Testis (tissue), 3 donors: ENCODE data around the gene SERGEF. TPM values are rescaled to one million over a fixed set of nuclear protein-coding genes. Genes with fewer than 3 reads are reported as not detected.

Source experiments
- DNase-seq: peaks from one replicate; pipeline ENCODE4 v3.0.0-alpha.2; 2019
- H3K27ac ChIP-seq, 2 donors: fragments of 200-600 bp; sonication (generic); one replicate each; pipeline ENCODE4 v1.5.1; 2019
- H3K27me3 ChIP-seq: fragments of 200-600 bp; sonication (generic); one replicate; pipeline ENCODE4 v1.5.1; 2019
- H3K36me3 ChIP-seq: fragments of 200-600 bp; sonication (generic); one replicate; pipeline ENCODE4 v1.5.1; 2017; ENCODE audit warnings: low read depth; ENCODE audit errors: missing control alignments
- H3K4me1 ChIP-seq: fragments of 200-600 bp; sonication (generic); one replicate; pipeline ENCODE4 v1.5.1; 2019
- H3K4me3 ChIP-seq, 2 donors: fragments of 200-600 bp; sonication (generic); one replicate each; pipeline ENCODE4 v1.5.1; 2017 to 2019
- H3K9me3 ChIP-seq: fragments of 200-600 bp; sonication (generic); one replicate; pipeline ENCODE4 v1.5.1; 2017
- POLR2A ChIP-seq: fragments of 450-650 bp; IDR thresholded peaks from one replicate; pipeline ENCODE4 v1.6.1; 2017; ENCODE audit warnings: antibody characterized with exemption, mild to moderate bottlenecking, moderate library complexity
- WGBS, 2 donors: methylation state at CpG; one replicate each; pipeline ENCODE4 v1.1.5; 2018; 5-methylcytosine and 5-hydroxymethylcytosine counted together
- intact Hi-C: fragments of 100-400 bp; cut with DNase I; formaldehyde crosslinking; loops from one replicate; pipeline ENCODE4 v1.15.1; 2023; ENCODE audit warnings: low total_unique reads
- polyA plus RNA-seq: library from polyadenylated mRNA; stranded (reverse); fragments of 350-450 nt; fragmentation: Illumina TruSeq; extraction: RNeasy Lipid Tissue Mini Kit (QIAGEN cat#74804); gene quantifications from one replicate; pipeline ENCODE4 v1.2.3, GENCODE V29; 2014; ENCODE audit warnings: low read depth, low replicate concordance; ENCODE audit not compliant: insufficient read depth
- total RNA-seq, 2 donors: library from RNA; depleted of rRNA; stranded (reverse); fragments of >200 nt; gene quantifications; one replicate each; pipeline ENCODE4 v1.2.3, GENCODE V29; 2016
- TF ChIP-seq, protein P1 (sequence below), 3 experiments: fragments of 450-650 bp in 2 of 3; fragments of 200-600 bp in 1 of 3; sonication (generic) in 1 of 3; IDR thresholded peaks; one replicate each; pipeline ENCODE4 v1.5.1; 2016 to 2019; ENCODE audit warnings: antibody characterized with exemption in 3 of 3, mild to moderate bottlenecking in 2 of 3, moderate library complexity in 1 of 3

The SERGEF gene
- total and polyA plus RNA-seq, 3 donors from 2014 or later: 12.5 to 37.5 (median 23.1) TPM

DNA sequence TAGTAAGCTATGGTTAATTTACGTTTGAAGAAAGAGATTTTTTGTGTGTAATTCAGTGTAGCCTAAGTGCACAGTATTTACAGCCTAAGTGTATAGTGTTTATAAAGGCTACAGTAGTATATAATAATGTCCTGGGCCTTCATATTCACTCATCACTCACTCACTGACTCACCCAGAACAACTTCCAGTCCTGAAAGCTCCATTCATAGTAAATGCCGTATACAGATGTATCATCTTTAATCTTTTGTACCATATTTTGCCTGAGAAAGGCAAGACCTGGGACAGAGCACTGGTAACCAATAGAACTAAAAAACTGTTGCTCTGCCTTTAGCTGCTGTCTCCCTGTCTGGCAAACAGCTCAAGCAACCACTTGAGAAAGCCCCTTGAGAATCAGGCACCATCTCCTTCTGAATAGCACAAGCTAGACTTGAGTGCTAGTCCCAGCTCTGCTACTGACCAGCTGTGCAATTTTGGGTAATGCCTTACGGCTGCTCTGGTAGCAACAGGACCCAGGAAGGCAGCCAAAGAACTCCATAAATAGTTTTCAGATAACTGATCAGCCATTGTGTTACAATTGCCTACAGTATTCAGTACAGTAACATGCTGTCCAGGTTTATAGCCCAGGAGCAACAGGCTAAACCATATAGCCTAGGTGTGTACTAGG lies 146.9 kb downstream of the SERGEF start:
- H3K27ac ChIP-seq: no peak overlapping the region
- TF ChIP-seq POLR2A: no peak
- TF ChIP-seq, protein P1, sequence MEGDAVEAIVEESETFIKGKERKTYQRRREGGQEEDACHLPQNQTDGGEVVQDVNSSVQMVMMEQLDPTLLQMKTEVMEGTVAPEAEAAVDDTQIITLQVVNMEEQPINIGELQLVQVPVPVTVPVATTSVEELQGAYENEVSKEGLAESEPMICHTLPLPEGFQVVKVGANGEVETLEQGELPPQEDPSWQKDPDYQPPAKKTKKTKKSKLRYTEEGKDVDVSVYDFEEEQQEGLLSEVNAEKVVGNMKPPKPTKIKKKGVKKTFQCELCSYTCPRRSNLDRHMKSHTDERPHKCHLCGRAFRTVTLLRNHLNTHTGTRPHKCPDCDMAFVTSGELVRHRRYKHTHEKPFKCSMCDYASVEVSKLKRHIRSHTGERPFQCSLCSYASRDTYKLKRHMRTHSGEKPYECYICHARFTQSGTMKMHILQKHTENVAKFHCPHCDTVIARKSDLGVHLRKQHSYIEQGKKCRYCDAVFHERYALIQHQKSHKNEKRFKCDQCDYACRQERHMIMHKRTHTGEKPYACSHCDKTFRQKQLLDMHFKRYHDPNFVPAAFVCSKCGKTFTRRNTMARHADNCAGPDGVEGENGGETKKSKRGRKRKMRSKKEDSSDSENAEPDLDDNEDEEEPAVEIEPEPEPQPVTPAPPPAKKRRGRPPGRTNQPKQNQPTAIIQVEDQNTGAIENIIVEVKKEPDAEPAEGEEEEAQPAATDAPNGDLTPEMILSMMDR (IDR thresholded peaks at IDR 0.05): no peak
- H3K9me3 ChIP-seq: no peaks in the 10 kb centered on the region
- intact Hi-C loops: no loop called here
- no peaks in the 10 kb centered on the region for H3K27me3 ChIP-seq
- no peak overlapping the region for H3K4me3 ChIP-seq
- WGBS, 2 donors: 72 to 88% methylated on average over 3 of the region's 3 CpGs
- H3K36me3 ChIP-seq: no peaks in the 10 kb centered on the region
- no peaks in the 10 kb centered on the region for H3K4me1 ChIP-seq
- DNase-seq: no peak

- no peaks in the 10 kb centered on the region for H3K36me3 ChIP-seq
- no peak overlapping the region for H3K27ac ChIP-seq
- 59 to 65% methylated on average over 3 of the region's 3 CpGs for WGBS, 2 donors
- H3K4me3 ChIP-seq: no peak overlapping the region
- no peak for DNase-seq
- no peaks in the 10 kb centered on the region for H3K4me1 ChIP-seq
- TF ChIP-seq, protein P1 (IDR thresholded peaks at IDR 0.05): no peak
- TF ChIP-seq POLR2A: no peak
- intact Hi-C loops: no loop called here
- H3K9me3 ChIP-seq: no peaks in the 10 kb centered on the region
- no peaks in the 10 kb centered on the region for H3K27me3 ChIP-seq
These were observed 148.3 kb downstream of the SERGEF start for GRCh38 chr11:17864478-17864941.

DNA sequence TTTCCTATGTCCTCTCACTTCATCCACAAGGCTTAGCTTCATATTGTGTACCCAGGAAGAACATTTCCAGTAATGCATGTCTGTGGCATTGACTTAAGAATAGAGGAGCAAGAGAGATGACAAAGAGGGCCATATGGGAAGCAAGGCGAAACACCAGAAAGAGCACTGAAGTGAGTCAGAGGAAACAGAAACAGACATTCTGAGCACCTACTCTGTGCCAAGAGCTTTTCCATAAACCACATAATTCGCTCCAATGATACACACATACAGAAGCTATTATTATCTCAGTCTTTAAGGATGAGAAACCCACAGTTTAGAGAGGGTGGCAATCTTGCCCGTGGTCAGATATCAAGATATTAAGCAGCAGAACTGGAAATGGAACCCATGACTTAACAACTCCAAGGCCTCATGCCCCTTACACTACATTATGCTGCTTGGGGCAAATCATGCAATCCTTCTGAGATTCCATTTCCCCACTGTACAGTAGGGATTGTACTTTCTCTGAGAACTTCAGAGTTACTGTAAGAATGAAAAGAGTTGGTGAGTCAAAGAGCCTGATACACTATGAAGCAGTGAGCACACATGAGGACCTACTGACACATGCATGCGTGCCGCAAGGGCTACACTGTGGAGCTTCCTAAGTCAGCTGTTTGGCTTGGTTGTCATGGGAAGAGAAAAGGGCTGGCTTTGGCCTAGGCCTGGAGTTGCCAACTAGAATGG lies 151.7 kb downstream of the SERGEF start:
- no peaks in the 10 kb centered on the region for H3K27me3 ChIP-seq
- 97 to 98% methylated on average over 5 of the region's 5 CpGs for WGBS, 2 donors
- no peak for TF ChIP-seq POLR2A
- TF ChIP-seq, protein P1 (IDR thresholded peaks at IDR 0.05): no peak
- H3K4me1 ChIP-seq: no peaks in the 10 kb centered on the region
- no peak overlapping the region for H3K27ac ChIP-seq
- no peaks in the 10 kb centered on the region for H3K9me3 ChIP-seq
- H3K4me3 ChIP-seq: no peak overlapping the region
- no peaks in the 10 kb centered on the region for H3K36me3 ChIP-seq
- DNase-seq: no peak
- intact Hi-C loops: no loop called here

DNA sequence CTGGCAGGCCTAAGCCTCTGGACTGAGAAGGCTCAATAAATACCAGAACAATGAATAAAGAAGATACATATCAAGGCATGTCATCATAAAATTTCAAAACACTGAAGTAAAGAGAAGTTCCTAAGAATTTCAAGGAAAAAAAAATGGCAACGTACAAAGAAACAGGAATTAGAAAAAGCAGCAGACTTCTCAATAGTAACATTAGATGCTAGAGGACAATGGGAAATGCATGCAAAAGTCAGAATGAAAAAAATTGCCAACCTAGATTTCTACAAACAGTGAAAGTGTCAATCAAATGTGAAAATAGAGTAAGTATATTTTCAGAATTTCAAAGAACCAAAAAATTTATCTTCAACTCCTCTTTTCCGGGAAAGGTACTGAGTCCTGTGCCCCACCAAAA lies 153.3 kb downstream of the SERGEF start:
- Histone ChIP-seq H3K27me3 (no peaks in the 10 kb centered on the region), H3K36me3 (no peaks in the 10 kb centered on the region), H3K4me1 (no peaks in the 10 kb centered on the region), H3K27ac (no peak overlapping the region), H3K9me3 (no peaks in the 10 kb centered on the region), H3K4me3 (no peak overlapping the region)
- TF ChIP-seq, protein P1 (IDR thresholded peaks at IDR 0.05): no peak
- no peak for TF ChIP-seq POLR2A
- DNase-seq: no peak
- intact Hi-C loops: no loop called here
- whole genome bisulfite sequencing, 2 donors: 94 to 96% methylated on average over 2 of the region's 2 CpGs
